HEK293 (cell line): Measurements from ENCODE around the gene COPS9.

Source experiments
- CTCF ChIA-PET: fragments of 350-600 bp; formaldehyde crosslinking; extraction: SDS; loops from one replicate; lab custom pipeline; 2021; ENCODE audit warnings: antibody characterized with exemption; lab: Yijun Ruan, JAX
- POLR2A ChIA-PET: fragments of 300-600 bp; formaldehyde crosslinking; extraction: SDS; loops from one replicate; lab custom pipeline; 2020; ENCODE audit warnings: antibody characterized with exemption, inconsistent platforms; lab: Yijun Ruan, JAX
- H3K27ac ChIP-seq: fragments of 200-500 bp; sonication (Bioruptor generic); 2 replicates; pipeline ENCODE4 v1.5.1; 2014; ENCODE audit warnings: low read depth, low read length, control low read depth, inconsistent platforms; ENCODE audit errors: extremely low read depth
- H3K36me3 ChIP-seq, 2 experiments: fragments of 200-500 bp in 1 of 2; sonication (Bioruptor generic) in 1 of 2; 1 replicate in 1 of 2; 2 replicates in 1 of 2; pipeline ENCODE4 v1.5.1; 2014 to 2017; ENCODE audit warnings: inconsistent platforms in 2 of 2, low read length in 2 of 2; ENCODE audit not compliant: control insufficient read depth in 2 of 2, insufficient read depth in 1 of 2
- H3K4me1 ChIP-seq: fragments of 200-500 bp; sonication (Bioruptor generic); 2 replicates; pipeline ENCODE4 v1.5.1; 2014; ENCODE audit warnings: mild to moderate bottlenecking, low read length, inconsistent platforms; ENCODE audit not compliant: control insufficient read depth, insufficient read depth
- H3K4me3 ChIP-seq: 2 replicates; pipeline ENCODE4 v1.5.1; 2011; ENCODE audit warnings: low read depth, mild to moderate bottlenecking, control low read depth, low read length, moderate library complexity
- H3K9me3 ChIP-seq: fragments of 200-500 bp; sonication (Bioruptor generic); 2 replicates; pipeline ENCODE4 v1.5.1; 2014; ENCODE audit warnings: low read depth, low read length, inconsistent platforms; ENCODE audit not compliant: control insufficient read depth, insufficient read depth
- REPIN1 ChIP-seq: fragments of 450-650 bp; formaldehyde crosslinking; IDR thresholded peaks from 2 replicates; pipeline ENCODE4 v1.5.1; 2017; ENCODE audit warnings: missing biosample characterization, missing genetic modification characterization, low read depth
- SCRT2 ChIP-seq: fragments of 450-650 bp; formaldehyde crosslinking; IDR thresholded peaks from 2 replicates; pipeline ENCODE4 v1.5.1; 2016; ENCODE audit warnings: missing biosample characterization, missing genetic modification characterization
- ZBTB20 ChIP-seq: fragments of 450-650 bp; formaldehyde crosslinking; IDR thresholded peaks from 2 replicates; pipeline ENCODE4 v1.5.1; 2016; ENCODE audit warnings: missing biosample characterization, missing genetic modification characterization
- ZBTB48 ChIP-seq: fragments of 450-650 bp; formaldehyde crosslinking; IDR thresholded peaks from 2 replicates; pipeline ENCODE4 v1.5.1; 2016; ENCODE audit warnings: missing biosample characterization, missing genetic modification characterization
- ZFP37 ChIP-seq: fragments of 450-650 bp; formaldehyde crosslinking; IDR thresholded peaks from 2 replicates; pipeline ENCODE4 v1.5.1; 2016; ENCODE audit warnings: missing biosample characterization, missing genetic modification characterization
- ZNF121 ChIP-seq: fragments of 450-650 bp; formaldehyde crosslinking; IDR thresholded peaks from 2 replicates; pipeline ENCODE4 v1.5.1; 2016; ENCODE audit warnings: missing biosample characterization, missing genetic modification characterization
- ZNF221 ChIP-seq: fragments of 450-650 bp; formaldehyde crosslinking; IDR thresholded peaks from 2 replicates; pipeline ENCODE4 v1.5.1; 2017; ENCODE audit warnings: missing biosample characterization, missing genetic modification characterization, borderline replicate concordance
- ZNF248 ChIP-seq: fragments of 450-650 bp; formaldehyde crosslinking; IDR thresholded peaks from 2 replicates; pipeline ENCODE4 v1.5.1; 2017; ENCODE audit warnings: missing biosample characterization, missing genetic modification characterization
- ZNF37A ChIP-seq: fragments of 450-650 bp; IDR thresholded peaks from 2 replicates; pipeline ENCODE4 v1.5.1; 2018; ENCODE audit warnings: missing biosample characterization, missing genetic modification characterization
- ZNF510 ChIP-seq: fragments of 450-650 bp; formaldehyde crosslinking; IDR thresholded peaks from 2 replicates; pipeline ENCODE4 v1.5.1; 2018; ENCODE audit warnings: mild to moderate bottlenecking, missing genetic modification characterization, missing biosample characterization; ENCODE audit not compliant: insufficient replicate concordance
- TF ChIP-seq, protein P1 (sequence below): fragments of 450-650 bp; formaldehyde crosslinking; IDR thresholded peaks from 2 replicates; pipeline ENCODE4 v1.5.1; 2016; ENCODE audit warnings: missing biosample characterization, missing genetic modification characterization
- TF ChIP-seq, protein P2 (sequence below): fragments of 450-650 bp; formaldehyde crosslinking; optimal IDR thresholded peaks from 2 replicates; pipeline ENCODE3; 2016; ENCODE audit warnings: missing biosample characterization, mild to moderate bottlenecking, missing genetic modification characterization
- TF ChIP-seq, protein P3 (sequence below): fragments of 450-650 bp; formaldehyde crosslinking; IDR thresholded peaks from 2 replicates; pipeline ENCODE4 v1.5.1; 2016; ENCODE audit warnings: missing biosample characterization, missing genetic modification characterization, low read depth
- TF ChIP-seq, protein P4 (sequence below): fragments of 450-650 bp; formaldehyde crosslinking; IDR thresholded peaks from 2 replicates; pipeline ENCODE4 v1.5.1; 2016; ENCODE audit warnings: missing biosample characterization, missing genetic modification characterization, borderline replicate concordance

COPS9 gene

DNA sequence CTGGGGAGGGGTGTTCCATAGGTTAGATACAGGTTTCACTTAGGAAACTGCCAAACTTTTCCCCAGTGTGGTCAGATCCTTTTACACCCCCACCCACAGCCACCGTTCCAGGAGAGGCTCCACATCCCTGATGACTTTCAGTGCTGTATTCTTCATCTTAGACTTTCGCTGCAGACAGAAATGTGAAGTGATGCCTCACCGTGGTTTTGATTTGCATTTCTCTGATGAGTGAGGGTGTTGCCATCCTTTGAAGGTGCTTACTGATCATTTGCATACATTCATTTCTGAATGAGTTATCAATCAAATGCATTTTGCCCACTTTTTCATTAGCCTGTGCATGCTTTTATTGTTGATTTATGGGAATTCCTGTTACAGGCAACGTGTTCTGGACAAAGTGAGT is 14.9 kb downstream of the COPS9 start:
- POLR2A ChIA-PET: interaction anchor here (0.6 kb wide), 1 partner anchor 160 kb away, joined by 3 read pairs; no protein-coding TSS in a partner anchor
- TF ChIP-seq REPIN1 (tag by site-specific recombination) (no peak), ZNF121 (no peak), ZNF248 (no peak), ZNF221 (tag by site-specific recombination) (no peak), SCRT2 (tag by site-specific recombination) (no peak), ZNF37A (tag by site-specific recombination) (no peak)
- TF ChIP-seq, protein P1, sequence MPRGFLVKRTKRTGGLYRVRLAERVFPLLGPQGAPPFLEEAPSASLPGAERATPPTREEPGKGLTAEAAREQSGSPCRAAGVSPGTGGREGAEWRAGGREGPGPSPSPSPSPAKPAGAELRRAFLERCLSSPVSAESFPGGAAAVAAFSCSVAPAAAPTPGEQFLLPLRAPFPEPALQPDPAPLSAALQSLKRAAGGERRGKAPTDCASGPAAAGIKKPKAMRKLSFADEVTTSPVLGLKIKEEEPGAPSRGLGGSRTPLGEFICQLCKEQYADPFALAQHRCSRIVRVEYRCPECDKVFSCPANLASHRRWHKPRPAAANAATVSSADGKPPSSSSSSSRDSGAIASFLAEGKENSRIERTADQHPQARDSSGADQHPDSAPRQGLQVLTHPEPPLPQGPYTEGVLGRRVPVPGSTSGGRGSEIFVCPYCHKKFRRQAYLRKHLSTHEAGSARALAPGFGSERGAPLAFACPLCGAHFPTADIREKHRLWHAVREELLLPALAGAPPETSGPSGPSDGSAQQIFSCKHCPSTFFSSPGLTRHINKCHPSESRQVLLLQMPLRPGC (tag by site-specific recombination): no peak
- TF ChIP-seq, protein P2, sequence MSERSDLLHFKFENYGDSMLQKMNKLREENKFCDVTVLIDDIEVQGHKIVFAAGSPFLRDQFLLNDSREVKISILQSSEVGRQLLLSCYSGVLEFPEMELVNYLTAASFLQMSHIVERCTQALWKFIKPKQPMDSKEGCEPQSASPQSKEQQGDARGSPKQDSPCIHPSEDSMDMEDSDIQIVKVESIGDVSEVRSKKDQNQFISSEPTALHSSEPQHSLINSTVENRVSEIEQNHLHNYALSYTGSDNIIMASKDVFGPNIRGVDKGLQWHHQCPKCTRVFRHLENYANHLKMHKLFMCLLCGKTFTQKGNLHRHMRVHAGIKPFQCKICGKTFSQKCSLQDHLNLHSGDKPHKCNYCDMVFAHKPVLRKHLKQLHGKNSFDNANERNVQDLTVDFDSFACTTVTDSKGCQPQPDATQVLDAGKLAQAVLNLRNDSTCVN (tag by site-specific recombination): no peak
- H3K36me3 ChIP-seq: peaks cover 0 to 6% of the 10 kb centered on the region in 2 experiments; a peak in 1 of 3 replicates
- H3K4me3 ChIP-seq: no peak overlapping the region
- H3K9me3 ChIP-seq: no peaks in the 10 kb centered on the region; the same call in 1 of the 2 replicates
- H3K27ac ChIP-seq: no peak overlapping the region
- CTCF ChIA-PET: no interaction called here
- no peaks in the 10 kb centered on the region for H3K4me1 ChIP-seq

DNA sequence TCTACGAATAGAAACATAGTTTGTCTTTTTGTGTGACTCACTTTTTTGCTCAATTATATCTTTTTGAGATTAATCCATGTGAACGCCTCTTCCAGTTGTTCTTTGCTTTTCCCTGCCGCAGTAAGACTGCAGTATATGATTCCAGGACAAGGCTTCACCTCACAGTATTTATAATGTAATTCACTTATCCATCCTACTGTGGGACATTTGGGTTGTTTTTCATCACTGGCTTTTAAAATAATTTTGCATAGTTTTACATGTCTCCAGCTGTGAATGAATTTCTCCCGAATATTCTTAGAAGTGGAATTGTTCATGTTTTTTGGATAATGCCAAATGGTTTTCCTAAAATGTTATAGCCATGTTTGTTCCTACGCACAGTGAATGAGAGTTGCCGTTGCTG is 21.9 kb downstream of the COPS9 start:
- Histone ChIP-seq H3K27ac (no peak overlapping the region), H3K4me1 (peaks cover 2% of the 10 kb centered on the region; the same call in 1 of the 2 replicates), H3K9me3 (no peaks in the 10 kb centered on the region; the same call in 1 of the 2 replicates), H3K4me3 (no peak overlapping the region), H3K36me3 (no peaks in the 10 kb centered on the region)
- ChIA-PET POLR2A (no interaction called here), CTCF (no interaction called here)
- TF ChIP-seq, protein P3, sequence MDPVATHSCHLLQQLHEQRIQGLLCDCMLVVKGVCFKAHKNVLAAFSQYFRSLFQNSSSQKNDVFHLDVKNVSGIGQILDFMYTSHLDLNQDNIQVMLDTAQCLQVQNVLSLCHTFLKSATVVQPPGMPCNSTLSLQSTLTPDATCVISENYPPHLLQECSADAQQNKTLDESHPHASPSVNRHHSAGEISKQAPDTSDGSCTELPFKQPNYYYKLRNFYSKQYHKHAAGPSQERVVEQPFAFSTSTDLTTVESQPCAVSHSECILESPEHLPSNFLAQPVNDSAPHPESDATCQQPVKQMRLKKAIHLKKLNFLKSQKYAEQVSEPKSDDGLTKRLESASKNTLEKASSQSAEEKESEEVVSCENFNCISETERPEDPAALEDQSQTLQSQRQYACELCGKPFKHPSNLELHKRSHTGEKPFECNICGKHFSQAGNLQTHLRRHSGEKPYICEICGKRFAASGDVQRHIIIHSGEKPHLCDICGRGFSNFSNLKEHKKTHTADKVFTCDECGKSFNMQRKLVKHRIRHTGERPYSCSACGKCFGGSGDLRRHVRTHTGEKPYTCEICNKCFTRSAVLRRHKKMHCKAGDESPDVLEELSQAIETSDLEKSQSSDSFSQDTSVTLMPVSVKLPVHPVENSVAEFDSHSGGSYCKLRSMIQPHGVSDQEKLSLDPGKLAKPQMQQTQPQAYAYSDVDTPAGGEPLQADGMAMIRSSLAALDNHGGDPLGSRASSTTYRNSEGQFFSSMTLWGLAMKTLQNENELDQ (tag by site-specific recombination): no peak
- no peak for TF ChIP-seq REPIN1 (tag by site-specific recombination)
- no peak for TF ChIP-seq ZNF510 (tag by site-specific recombination)
- no peak for TF ChIP-seq ZBTB48
- TF ChIP-seq ZFP37 (tag by site-specific recombination): no peak
- no peak for TF ChIP-seq ZNF248
- no peak for TF ChIP-seq ZBTB20 (tag by site-specific recombination)
- TF ChIP-seq, protein P4, sequence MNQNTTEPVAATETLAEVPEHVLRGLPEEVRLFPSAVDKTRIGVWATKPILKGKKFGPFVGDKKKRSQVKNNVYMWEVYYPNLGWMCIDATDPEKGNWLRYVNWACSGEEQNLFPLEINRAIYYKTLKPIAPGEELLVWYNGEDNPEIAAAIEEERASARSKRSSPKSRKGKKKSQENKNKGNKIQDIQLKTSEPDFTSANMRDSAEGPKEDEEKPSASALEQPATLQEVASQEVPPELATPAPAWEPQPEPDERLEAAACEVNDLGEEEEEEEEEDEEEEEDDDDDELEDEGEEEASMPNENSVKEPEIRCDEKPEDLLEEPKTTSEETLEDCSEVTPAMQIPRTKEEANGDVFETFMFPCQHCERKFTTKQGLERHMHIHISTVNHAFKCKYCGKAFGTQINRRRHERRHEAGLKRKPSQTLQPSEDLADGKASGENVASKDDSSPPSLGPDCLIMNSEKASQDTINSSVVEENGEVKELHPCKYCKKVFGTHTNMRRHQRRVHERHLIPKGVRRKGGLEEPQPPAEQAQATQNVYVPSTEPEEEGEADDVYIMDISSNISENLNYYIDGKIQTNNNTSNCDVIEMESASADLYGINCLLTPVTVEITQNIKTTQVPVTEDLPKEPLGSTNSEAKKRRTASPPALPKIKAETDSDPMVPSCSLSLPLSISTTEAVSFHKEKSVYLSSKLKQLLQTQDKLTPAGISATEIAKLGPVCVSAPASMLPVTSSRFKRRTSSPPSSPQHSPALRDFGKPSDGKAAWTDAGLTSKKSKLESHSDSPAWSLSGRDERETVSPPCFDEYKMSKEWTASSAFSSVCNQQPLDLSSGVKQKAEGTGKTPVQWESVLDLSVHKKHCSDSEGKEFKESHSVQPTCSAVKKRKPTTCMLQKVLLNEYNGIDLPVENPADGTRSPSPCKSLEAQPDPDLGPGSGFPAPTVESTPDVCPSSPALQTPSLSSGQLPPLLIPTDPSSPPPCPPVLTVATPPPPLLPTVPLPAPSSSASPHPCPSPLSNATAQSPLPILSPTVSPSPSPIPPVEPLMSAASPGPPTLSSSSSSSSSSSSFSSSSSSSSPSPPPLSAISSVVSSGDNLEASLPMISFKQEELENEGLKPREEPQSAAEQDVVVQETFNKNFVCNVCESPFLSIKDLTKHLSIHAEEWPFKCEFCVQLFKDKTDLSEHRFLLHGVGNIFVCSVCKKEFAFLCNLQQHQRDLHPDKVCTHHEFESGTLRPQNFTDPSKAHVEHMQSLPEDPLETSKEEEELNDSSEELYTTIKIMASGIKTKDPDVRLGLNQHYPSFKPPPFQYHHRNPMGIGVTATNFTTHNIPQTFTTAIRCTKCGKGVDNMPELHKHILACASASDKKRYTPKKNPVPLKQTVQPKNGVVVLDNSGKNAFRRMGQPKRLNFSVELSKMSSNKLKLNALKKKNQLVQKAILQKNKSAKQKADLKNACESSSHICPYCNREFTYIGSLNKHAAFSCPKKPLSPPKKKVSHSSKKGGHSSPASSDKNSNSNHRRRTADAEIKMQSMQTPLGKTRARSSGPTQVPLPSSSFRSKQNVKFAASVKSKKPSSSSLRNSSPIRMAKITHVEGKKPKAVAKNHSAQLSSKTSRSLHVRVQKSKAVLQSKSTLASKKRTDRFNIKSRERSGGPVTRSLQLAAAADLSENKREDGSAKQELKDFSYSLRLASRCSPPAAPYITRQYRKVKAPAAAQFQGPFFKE (tag by site-specific recombination): no peak
